ENCODE results near the gene SHANK1. TPM values are rescaled to one million over a fixed set of nuclear protein-coding genes. Genes with fewer than 3 reads are reported as not detected.

SHANK1 gene
- total and polyA plus RNA-seq, 2 of the 13 experiments (the other 11 are each of a cell fraction or from before 2014, with no cell fraction given): not detected

- in situ Hi-C loops (cut with HindIII; ENCODE audit: extremely low pct_ligation_motif_present, low pct_unique_long_range_greater_than_20kb): no loop called here
- POLR2A ChIA-PET: no interaction called here
- H3K4me2 ChIP-seq (ENCODE audit: low read depth, low read length): no peak overlapping the region
- no peaks in the 10 kb centered on the region for H4K20me1 ChIP-seq (ENCODE audit: insufficient read depth, low read length)
- no peaks in the 10 kb centered on the region for H3K9me3 ChIP-seq (ENCODE audit: low read length)
- H3K27me3 ChIP-seq (ENCODE audit: control insufficient read depth in 1 of 2, insufficient read depth in 2 of 2, low read length in 2 of 2): peaks cover 12 to 52% of the 10 kb centered on the region in 2 experiments
- intact Hi-C loops (cut with micrococcal nuclease; ENCODE audit: unreplicated experiment): loop anchor here (5.0 kb wide), 1 partner anchor 61 kb away; no protein-coding TSS in a partner anchor
- no peak for DNase-seq (ENCODE audit: low spot score)
- no peak overlapping the region for H2AFZ ChIP-seq (ENCODE audit: low read length)
- H3K4me3 ChIP-seq (replicated peaks in 1 of 3; ENCODE audit: insufficient read depth in 1 of 3, low read depth in 2 of 3, low read length in 3 of 3): no peak overlapping the region
- TF ChIP-seq, protein P1, sequence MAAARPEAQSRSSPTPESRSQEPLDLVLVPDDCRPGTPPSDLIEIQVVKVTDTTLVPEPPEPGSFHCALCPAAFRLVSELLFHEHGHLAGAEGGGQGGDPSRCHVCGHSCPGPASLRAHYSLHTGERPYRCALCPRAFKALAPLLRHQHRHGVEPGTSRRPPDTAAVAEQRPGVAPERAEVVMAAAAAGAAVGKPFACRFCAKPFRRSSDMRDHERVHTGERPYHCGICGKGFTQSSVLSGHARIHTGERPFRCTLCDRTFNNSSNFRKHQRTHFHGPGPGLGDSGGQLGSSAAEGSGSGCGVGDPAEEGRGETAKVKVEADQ (CRISPR knock-in tag; IDR thresholded peaks at IDR 0.05; ENCODE audit: borderline replicate concordance): no peak
- no peak for TF ChIP-seq SNAPC4 (CRISPR knock-in tag; IDR thresholded peaks at IDR 0.05)
- TF ChIP-seq ZNF280D (CRISPR knock-in tag; IDR thresholded peaks at IDR 0.05): no peak
- TF ChIP-seq, protein P2, sequence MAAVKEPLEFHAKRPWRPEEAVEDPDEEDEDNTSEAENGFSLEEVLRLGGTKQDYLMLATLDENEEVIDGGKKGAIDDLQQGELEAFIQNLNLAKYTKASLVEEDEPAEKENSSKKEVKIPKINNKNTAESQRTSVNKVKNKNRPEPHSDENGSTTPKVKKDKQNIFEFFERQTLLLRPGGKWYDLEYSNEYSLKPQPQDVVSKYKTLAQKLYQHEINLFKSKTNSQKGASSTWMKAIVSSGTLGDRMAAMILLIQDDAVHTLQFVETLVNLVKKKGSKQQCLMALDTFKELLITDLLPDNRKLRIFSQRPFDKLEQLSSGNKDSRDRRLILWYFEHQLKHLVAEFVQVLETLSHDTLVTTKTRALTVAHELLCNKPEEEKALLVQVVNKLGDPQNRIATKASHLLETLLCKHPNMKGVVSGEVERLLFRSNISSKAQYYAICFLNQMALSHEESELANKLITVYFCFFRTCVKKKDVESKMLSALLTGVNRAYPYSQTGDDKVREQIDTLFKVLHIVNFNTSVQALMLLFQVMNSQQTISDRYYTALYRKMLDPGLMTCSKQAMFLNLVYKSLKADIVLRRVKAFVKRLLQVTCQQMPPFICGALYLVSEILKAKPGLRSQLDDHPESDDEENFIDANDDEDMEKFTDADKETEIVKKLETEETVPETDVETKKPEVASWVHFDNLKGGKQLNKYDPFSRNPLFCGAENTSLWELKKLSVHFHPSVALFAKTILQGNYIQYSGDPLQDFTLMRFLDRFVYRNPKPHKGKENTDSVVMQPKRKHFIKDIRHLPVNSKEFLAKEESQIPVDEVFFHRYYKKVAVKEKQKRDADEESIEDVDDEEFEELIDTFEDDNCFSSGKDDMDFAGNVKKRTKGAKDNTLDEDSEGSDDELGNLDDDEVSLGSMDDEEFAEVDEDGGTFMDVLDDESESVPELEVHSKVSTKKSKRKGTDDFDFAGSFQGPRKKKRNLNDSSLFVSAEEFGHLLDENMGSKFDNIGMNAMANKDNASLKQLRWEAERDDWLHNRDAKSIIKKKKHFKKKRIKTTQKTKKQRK (IDR thresholded peaks at IDR 0.05; ENCODE audit: low read length): no peak
- no peak for TF ChIP-seq CHD4 (IDR thresholded peaks at IDR 0.05; ENCODE audit: borderline replicate concordance, low read length)
- TF ChIP-seq, protein P3, sequence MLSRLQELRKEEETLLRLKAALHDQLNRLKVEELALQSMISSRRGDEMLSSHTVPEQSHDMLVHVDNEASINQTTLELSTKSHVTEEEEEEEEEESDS (CRISPR knock-in tag; IDR thresholded peaks at IDR 0.05; ENCODE audit: borderline replicate concordance): no peak
- H3K36me3 ChIP-seq (replicated peaks in 1 of 2; ENCODE audit: control insufficient read depth in 1 of 2, insufficient read depth in 2 of 2, low read length in 2 of 2): no peaks in the 10 kb centered on the region
- no peaks in the 10 kb centered on the region for H3K79me2 ChIP-seq (ENCODE audit: insufficient read depth, low read length)
- BruUV-seq (replicated peaks): no TSS peak
- 12% methylated on average over 5 of the region's 10 CpGs for WGBS (ENCODE audit: low lambda C conversion rate)
- no peak overlapping the region for H3K9ac ChIP-seq (ENCODE audit: insufficient read depth, low read depth, low read length)
- no peaks in the 10 kb centered on the region for H3K4me1 ChIP-seq (ENCODE audit: insufficient read depth, low read length)
- FAIRE-seq: no peak
- ATAC-seq: no peak
- CTCF ChIA-PET (ENCODE audit: low intra/inter-chr PET ratio, low total read pairs): no interaction called here
- H3K27ac ChIP-seq (ENCODE audit: extremely low read length, insufficient read depth, low read length): no peak overlapping the region
These were observed 2.0 kb upstream of the SHANK1 start for GRCh38 chr19:50721441-50722137.

Measured in HepG2 (cell line).